ENCODE measurements around the gene GYS2.

The GYS2 gene

GRCh38 chr12:21547437-21547836 is 57.2 kb downstream of the GYS2 start:
- Histone ChIP-seq H2AFZ (ENCODE audit: low read length) (no peak overlapping the region), H3K79me2 (ENCODE audit: insufficient read depth, low read length) (no peaks in the 10 kb centered on the region), H3K9ac (ENCODE audit: low read depth, low read length, poor library complexity, severe bottlenecking) (no peak overlapping the region), H3K27me3 (ENCODE audit: insufficient read depth, low read length, poor library complexity, severe bottlenecking) (no peaks in the 10 kb centered on the region), H3F3A (ENCODE audit: low read depth) (no peaks in the 10 kb centered on the region), H3K4me3 (ENCODE audit: low read length, poor library complexity, severe bottlenecking) (no peak overlapping the region), H3K36me3 (ENCODE audit: insufficient read depth, low read length) (no peaks in the 10 kb centered on the region), H3K4me2 (ENCODE audit: low read depth, low read length, poor library complexity, severe bottlenecking) (no peak overlapping the region), H4K20me1 (ENCODE audit: insufficient read depth, low read length, poor library complexity, severe bottlenecking) (no peaks in the 10 kb centered on the region), H3K9me2 (replicated peaks; ENCODE audit: low read depth, low read length) (no peaks in the 10 kb centered on the region), H3K9me3 (ENCODE audit: insufficient read depth, low read depth, low read length) (no peaks in the 10 kb centered on the region), H3K4me1 (ENCODE audit: insufficient read depth, low read length, poor library complexity, severe bottlenecking) (no peaks in the 10 kb centered on the region)
- TF ChIP-seq CTCF (conservative IDR thresholded peaks at IDR 0.05; ENCODE audit: low read length) (no peak), EZH2phosphoT487 (IDR thresholded peaks at IDR 0.05; ENCODE audit: borderline replicate concordance) (no peak)

- Histone ChIP-seq H2AFZ (ENCODE audit: low read length) (no peak overlapping the region), H3K79me2 (ENCODE audit: insufficient read depth, low read length) (no peaks in the 10 kb centered on the region), H3K9me2 (replicated peaks; ENCODE audit: low read depth, low read length) (no peaks in the 10 kb centered on the region), H4K20me1 (ENCODE audit: insufficient read depth, low read length, poor library complexity, severe bottlenecking) (no peaks in the 10 kb centered on the region), H3K36me3 (ENCODE audit: insufficient read depth, low read length) (no peaks in the 10 kb centered on the region), H3K27me3 (ENCODE audit: insufficient read depth, low read length, poor library complexity, severe bottlenecking) (no peaks in the 10 kb centered on the region), H3K4me2 (ENCODE audit: low read depth, low read length, poor library complexity, severe bottlenecking) (no peak overlapping the region), H3K4me1 (ENCODE audit: insufficient read depth, low read length, poor library complexity, severe bottlenecking) (no peaks in the 10 kb centered on the region), H3K4me3 (ENCODE audit: low read length, poor library complexity, severe bottlenecking) (no peak overlapping the region), H3K9me3 (ENCODE audit: insufficient read depth, low read depth, low read length) (no peaks in the 10 kb centered on the region), H3K9ac (ENCODE audit: low read depth, low read length, poor library complexity, severe bottlenecking) (no peak overlapping the region), H3F3A (ENCODE audit: low read depth) (no peaks in the 10 kb centered on the region)
- TF ChIP-seq EZH2phosphoT487 (IDR thresholded peaks at IDR 0.05; ENCODE audit: borderline replicate concordance) (no peak), CTCF (conservative IDR thresholded peaks at IDR 0.05; ENCODE audit: low read length) (no peak)
Observed at GRCh38 chr12:21546716-21547115, 57.9 kb downstream of the GYS2 start.

- no peak overlapping the region for H3K4me2 ChIP-seq (ENCODE audit: low read depth, low read length, poor library complexity, severe bottlenecking)
- H3K36me3 ChIP-seq (ENCODE audit: insufficient read depth, low read length): no peaks in the 10 kb centered on the region
- H3F3A ChIP-seq (ENCODE audit: low read depth): no peaks in the 10 kb centered on the region
- H3K9me3 ChIP-seq (ENCODE audit: insufficient read depth, low read depth, low read length): no peaks in the 10 kb centered on the region
- no peaks in the 10 kb centered on the region for H3K9me2 ChIP-seq (replicated peaks; ENCODE audit: low read depth, low read length)
- no peak overlapping the region for H3K9ac ChIP-seq (ENCODE audit: low read depth, low read length, poor library complexity, severe bottlenecking)
- H3K4me1 ChIP-seq (ENCODE audit: insufficient read depth, low read length, poor library complexity, severe bottlenecking): no peaks in the 10 kb centered on the region
- no peaks in the 10 kb centered on the region for H4K20me1 ChIP-seq (ENCODE audit: insufficient read depth, low read length, poor library complexity, severe bottlenecking)
- no peak overlapping the region for H2AFZ ChIP-seq (ENCODE audit: low read length)
- no peaks in the 10 kb centered on the region for H3K79me2 ChIP-seq (ENCODE audit: insufficient read depth, low read length)
- H3K4me3 ChIP-seq (ENCODE audit: low read length, poor library complexity, severe bottlenecking): no peak overlapping the region
- H3K27me3 ChIP-seq (ENCODE audit: insufficient read depth, low read length, poor library complexity, severe bottlenecking): no peaks in the 10 kb centered on the region
- TF ChIP-seq EZH2phosphoT487 (IDR thresholded peaks at IDR 0.05; ENCODE audit: borderline replicate concordance): no peak
- TF ChIP-seq CTCF (conservative IDR thresholded peaks at IDR 0.05; ENCODE audit: low read length): no peak
Observed at GRCh38 chr12:21545557-21545956, 59.1 kb downstream of the GYS2 start.
